Erythroblast (primary cell): ENCODE measurements around the gene PBLD.

Experiments
- GATA1 ChIP-seq: IDR thresholded peaks from 2 replicates; pipeline ENCODE4 v1.6.1; 2011; ENCODE audit warnings: low read depth, mild to moderate bottlenecking, control low read depth, low read length, moderate library complexity
- POLR2A ChIP-seq: IDR thresholded peaks from 2 replicates; pipeline ENCODE4 v1.6.1; 2011; ENCODE audit warnings: mild to moderate bottlenecking, low read length

- TF ChIP-seq POLR2A (no peak), GATA1 (no peak)
Observed at GRCh38 chr10:68332259-68333057, at the start of gene PBLD.
